Measurements from ENCODE around the gene TANC2.
A peak's percentile ranks its signal among the peaks of the same experiment; 100 is the strongest.
"Not testable (repeated sequence)": the region's sequence is repeated elsewhere in the genome, so short reads cannot be mapped to it uniquely, and the experiment has no call there.

Gene TANC2

GRCh38 chr17:62965174-62965685, 805 bp upstream of the TANC2 start:
- peak overlapping the region; percentile 83 for H3K4me3 ChIP-seq (ENCODE audit: low read length)
- peak overlapping the region; percentile 83 for H3K9ac ChIP-seq (ENCODE audit: low read length)
- no peaks in the 10 kb centered on the region for H3K27me3 ChIP-seq (replicated peaks; ENCODE audit: control insufficient read depth, insufficient read depth, low read length)
- H3K9me3 ChIP-seq (ENCODE audit: control insufficient read depth, low read length): no peaks in the 10 kb centered on the region
- DNase-seq (ENCODE audit: low read depth): no peak
- H3K4me1 ChIP-seq (ENCODE audit: control insufficient read depth, insufficient read depth, low read length): peaks cover 41% of the 10 kb centered on the region
- no peaks in the 10 kb centered on the region for H3K36me3 ChIP-seq (ENCODE audit: control insufficient read depth, insufficient read depth, low read length, severe bottlenecking)

GRCh38 chr17:62966426-62967204, 580 bp downstream of the TANC2 start:
- H3K9ac ChIP-seq (ENCODE audit: low read length): peak overlapping the region; percentile 87
- peak overlapping the region; percentile 91 for H3K4me3 ChIP-seq (ENCODE audit: low read length)
- DNase-seq (ENCODE audit: low read depth): peak; percentile 67
- no peaks in the 10 kb centered on the region for H3K9me3 ChIP-seq (ENCODE audit: control insufficient read depth, low read length)
- no peaks in the 10 kb centered on the region for H3K36me3 ChIP-seq (ENCODE audit: control insufficient read depth, insufficient read depth, low read length, severe bottlenecking)
- H3K27me3 ChIP-seq (replicated peaks; ENCODE audit: control insufficient read depth, insufficient read depth, low read length): no peaks in the 10 kb centered on the region
- peaks cover 49% of the 10 kb centered on the region for H3K4me1 ChIP-seq (ENCODE audit: control insufficient read depth, insufficient read depth, low read length)

- DNase-seq (ENCODE audit: low read depth): peak; percentile 16
- H3K9ac ChIP-seq (ENCODE audit: low read length): peak overlapping the region; percentile 87
- peaks cover 49% of the 10 kb centered on the region for H3K4me1 ChIP-seq (ENCODE audit: control insufficient read depth, insufficient read depth, low read length)
- H3K36me3 ChIP-seq (ENCODE audit: control insufficient read depth, insufficient read depth, low read length, severe bottlenecking): no peaks in the 10 kb centered on the region
- no peaks in the 10 kb centered on the region for H3K9me3 ChIP-seq (ENCODE audit: control insufficient read depth, low read length)
- H3K4me3 ChIP-seq (ENCODE audit: low read length): peak overlapping the region; percentile 91
- H3K27me3 ChIP-seq (replicated peaks; ENCODE audit: control insufficient read depth, insufficient read depth, low read length): no peaks in the 10 kb centered on the region
Observed at GRCh38 chr17:62967205-62967529, 1.1 kb downstream of the TANC2 start.

GRCh38 chr17:62968445-62968923, 2.4 kb downstream of the TANC2 start:
- DNase-seq (ENCODE audit: low read depth): peak; percentile 95

GRCh38 chr17:62970610-62971009, 4.6 kb downstream of the TANC2 start:
- Histone ChIP-seq H3K4me1 (ENCODE audit: control insufficient read depth, insufficient read depth, low read length) (peaks cover 46% of the 10 kb centered on the region), H3K9me3 (ENCODE audit: control insufficient read depth, low read length) (no peaks in the 10 kb centered on the region), H3K27me3 (replicated peaks; ENCODE audit: control insufficient read depth, insufficient read depth, low read length) (no peaks in the 10 kb centered on the region), H3K36me3 (ENCODE audit: control insufficient read depth, insufficient read depth, low read length, severe bottlenecking) (no peaks in the 10 kb centered on the region), H3K4me3 (ENCODE audit: low read length) (no peak overlapping the region), H3K9ac (ENCODE audit: low read length) (peak overlapping the region; percentile 28)
- DNase-seq (ENCODE audit: low read depth): no peak

More at GRCh38 chr17:62968445-62968923, 2.4 kb downstream of the TANC2 start:
- H3K36me3 ChIP-seq (ENCODE audit: control insufficient read depth, insufficient read depth, low read length, severe bottlenecking): no peaks in the 10 kb centered on the region
- H3K9me3 ChIP-seq (ENCODE audit: control insufficient read depth, low read length): no peaks in the 10 kb centered on the region
- peaks cover 47% of the 10 kb centered on the region for H3K4me1 ChIP-seq (ENCODE audit: control insufficient read depth, insufficient read depth, low read length)
- H3K9ac ChIP-seq (ENCODE audit: low read length): peak overlapping the region; percentile 87
- H3K27me3 ChIP-seq (replicated peaks; ENCODE audit: control insufficient read depth, insufficient read depth, low read length): no peaks in the 10 kb centered on the region
- H3K4me3 ChIP-seq (ENCODE audit: low read length): peak overlapping the region; percentile 91

- DNase-seq (ENCODE audit: low read depth): no peak
- Histone ChIP-seq H3K4me1 (ENCODE audit: control insufficient read depth, insufficient read depth, low read length) (peaks cover 44% of the 10 kb centered on the region), H3K36me3 (ENCODE audit: control insufficient read depth, insufficient read depth, low read length, severe bottlenecking) (no peaks in the 10 kb centered on the region), H3K4me3 (ENCODE audit: low read length) (no peak overlapping the region), H3K27me3 (replicated peaks; ENCODE audit: control insufficient read depth, insufficient read depth, low read length) (no peaks in the 10 kb centered on the region), H3K9ac (ENCODE audit: low read length) (no peak overlapping the region), H3K9me3 (ENCODE audit: control insufficient read depth, low read length) (peaks cover 2% of the 10 kb centered on the region)
Observed at GRCh38 chr17:62971853-62972252, 5.8 kb downstream of the TANC2 start.

- no peak for DNase-seq (ENCODE audit: low read depth)
- Histone ChIP-seq H3K4me3 (ENCODE audit: low read length) (no peak overlapping the region), H3K36me3 (ENCODE audit: control insufficient read depth, insufficient read depth, low read length, severe bottlenecking) (no peaks in the 10 kb centered on the region), H3K9ac (ENCODE audit: low read length) (no peak overlapping the region), H3K9me3 (ENCODE audit: control insufficient read depth, low read length) (peaks cover 5% of the 10 kb centered on the region), H3K27me3 (replicated peaks; ENCODE audit: control insufficient read depth, insufficient read depth, low read length) (no peaks in the 10 kb centered on the region), H3K4me1 (ENCODE audit: control insufficient read depth, insufficient read depth, low read length) (peaks cover 17% of the 10 kb centered on the region)
Observed at GRCh38 chr17:62974788-62975187, 8.8 kb downstream of the TANC2 start.

GRCh38 chr17:62975206-62975605, 9.2 kb downstream of the TANC2 start:
- Histone ChIP-seq H3K9me3 (ENCODE audit: control insufficient read depth, low read length) (peaks cover 5% of the 10 kb centered on the region), H3K36me3 (ENCODE audit: control insufficient read depth, insufficient read depth, low read length, severe bottlenecking) (no peaks in the 10 kb centered on the region), H3K9ac (ENCODE audit: low read length) (no peak overlapping the region), H3K4me3 (ENCODE audit: low read length) (no peak overlapping the region), H3K27me3 (replicated peaks; ENCODE audit: control insufficient read depth, insufficient read depth, low read length) (no peaks in the 10 kb centered on the region), H3K4me1 (ENCODE audit: control insufficient read depth, insufficient read depth, low read length) (peaks cover 13% of the 10 kb centered on the region)
- peak; percentile 12 for DNase-seq (ENCODE audit: low read depth)

- not testable (repeated sequence) for H3K9me3 ChIP-seq (ENCODE audit: control insufficient read depth, low read length); DNase-seq (ENCODE audit: low read depth); H3K4me3 ChIP-seq (ENCODE audit: low read length); H3K27me3 ChIP-seq (replicated peaks; ENCODE audit: control insufficient read depth, insufficient read depth, low read length); H3K4me1 ChIP-seq (ENCODE audit: control insufficient read depth, insufficient read depth, low read length); H3K36me3 ChIP-seq (ENCODE audit: control insufficient read depth, insufficient read depth, low read length, severe bottlenecking); H3K9ac ChIP-seq (ENCODE audit: low read length)
Observed at GRCh38 chr17:62976643-62977231, 10.7 kb downstream of the TANC2 start.

GRCh38 chr17:62980842-62981241, 14.8 kb downstream of the TANC2 start:
- Histone ChIP-seq H3K36me3 (ENCODE audit: control insufficient read depth, insufficient read depth, low read length, severe bottlenecking) (no peaks in the 10 kb centered on the region), H3K4me3 (ENCODE audit: low read length) (no peak overlapping the region), H3K27me3 (replicated peaks; ENCODE audit: control insufficient read depth, insufficient read depth, low read length) (no peaks in the 10 kb centered on the region), H3K4me1 (ENCODE audit: control insufficient read depth, insufficient read depth, low read length) (no peaks in the 10 kb centered on the region), H3K9ac (ENCODE audit: low read length) (no peak overlapping the region), H3K9me3 (ENCODE audit: control insufficient read depth, low read length) (peaks cover 20% of the 10 kb centered on the region)
- DNase-seq (ENCODE audit: low read depth): no peak

GRCh38 chr17:62981933-62982332, 15.9 kb downstream of the TANC2 start:
- Histone ChIP-seq H3K36me3 (ENCODE audit: control insufficient read depth, insufficient read depth, low read length, severe bottlenecking) (no peaks in the 10 kb centered on the region), H3K4me3 (ENCODE audit: low read length) (no peak overlapping the region), H3K9me3 (ENCODE audit: control insufficient read depth, low read length) (peaks cover 18% of the 10 kb centered on the region), H3K27me3 (replicated peaks; ENCODE audit: control insufficient read depth, insufficient read depth, low read length) (no peaks in the 10 kb centered on the region), H3K4me1 (ENCODE audit: control insufficient read depth, insufficient read depth, low read length) (no peaks in the 10 kb centered on the region), H3K9ac (ENCODE audit: low read length) (no peak overlapping the region)
- no peak for DNase-seq (ENCODE audit: low read depth)

Data from adipocyte (in vitro differentiated cells).